Fibroblast of lung (primary cell): ENCODE measurements around the gene LMAN2.

Source experiments
- EZH2 ChIP-seq: IDR thresholded peaks from 2 replicates; pipeline ENCODE4 v1.5.1; 2012; ENCODE audit warnings: low read length, control low read depth, mild to moderate bottlenecking; ENCODE audit errors: missing control alignments
- TF ChIP-seq, protein P1 (sequence below), 2 donors: IDR thresholded peaks in 1 of 2; conservative IDR thresholded peaks in 1 of 2; 1 replicate in 1 of 2; 2 replicates in 1 of 2; pipeline ENCODE4 v1.5.1; 2011 to 2012; ENCODE audit warnings: low read length in 2 of 2, control low read depth in 1 of 2, inconsistent platforms in 1 of 2, low read depth in 1 of 2, mild to moderate bottlenecking in 1 of 2

DNA sequence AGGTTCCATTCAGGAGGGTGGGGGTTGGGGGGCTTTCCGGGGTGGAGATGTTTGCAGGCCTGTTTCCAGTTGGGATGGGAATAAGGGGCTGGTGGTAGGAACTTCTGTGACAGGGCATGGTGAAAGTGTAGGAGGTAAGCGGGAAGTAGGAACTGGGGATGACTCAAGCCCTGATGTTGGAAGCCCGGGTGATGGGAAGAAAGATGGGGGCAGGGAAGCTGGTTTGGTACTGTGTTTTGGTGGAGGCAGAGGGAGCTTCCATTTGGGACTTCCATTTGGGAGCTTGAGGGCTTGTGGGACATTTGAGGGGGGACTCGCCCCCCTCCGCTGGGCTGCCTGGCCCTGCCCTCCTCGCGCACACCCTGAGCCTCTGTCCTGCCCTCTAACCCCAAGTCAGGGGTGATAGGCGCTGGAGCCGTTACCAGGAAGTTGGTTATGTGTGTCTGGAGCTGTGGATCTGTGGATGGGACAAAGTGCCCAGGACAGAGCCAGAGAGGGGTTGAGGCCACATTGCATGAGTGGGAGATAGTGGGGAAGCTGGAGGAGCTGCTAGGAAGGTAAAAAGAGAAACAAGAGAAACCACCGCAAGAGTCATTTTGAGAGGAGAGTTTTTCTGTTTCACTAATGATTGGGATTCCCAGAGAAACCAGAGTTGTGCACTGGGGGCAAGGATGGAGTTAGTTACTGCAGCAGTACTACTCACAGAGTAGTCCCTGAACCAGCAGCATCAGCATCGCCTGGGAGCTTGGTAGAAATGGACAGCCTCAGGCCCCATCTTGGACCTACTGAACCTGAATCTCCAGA, 12.9 kb upstream of the LMAN2 start:
- TF ChIP-seq EZH2 = no peak
- TF ChIP-seq, protein P1, sequence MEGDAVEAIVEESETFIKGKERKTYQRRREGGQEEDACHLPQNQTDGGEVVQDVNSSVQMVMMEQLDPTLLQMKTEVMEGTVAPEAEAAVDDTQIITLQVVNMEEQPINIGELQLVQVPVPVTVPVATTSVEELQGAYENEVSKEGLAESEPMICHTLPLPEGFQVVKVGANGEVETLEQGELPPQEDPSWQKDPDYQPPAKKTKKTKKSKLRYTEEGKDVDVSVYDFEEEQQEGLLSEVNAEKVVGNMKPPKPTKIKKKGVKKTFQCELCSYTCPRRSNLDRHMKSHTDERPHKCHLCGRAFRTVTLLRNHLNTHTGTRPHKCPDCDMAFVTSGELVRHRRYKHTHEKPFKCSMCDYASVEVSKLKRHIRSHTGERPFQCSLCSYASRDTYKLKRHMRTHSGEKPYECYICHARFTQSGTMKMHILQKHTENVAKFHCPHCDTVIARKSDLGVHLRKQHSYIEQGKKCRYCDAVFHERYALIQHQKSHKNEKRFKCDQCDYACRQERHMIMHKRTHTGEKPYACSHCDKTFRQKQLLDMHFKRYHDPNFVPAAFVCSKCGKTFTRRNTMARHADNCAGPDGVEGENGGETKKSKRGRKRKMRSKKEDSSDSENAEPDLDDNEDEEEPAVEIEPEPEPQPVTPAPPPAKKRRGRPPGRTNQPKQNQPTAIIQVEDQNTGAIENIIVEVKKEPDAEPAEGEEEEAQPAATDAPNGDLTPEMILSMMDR (conservative IDR thresholded peaks at IDR 0.05 in 1 of 2, IDR thresholded peaks at IDR 0.05 in 1 of 2; ENCODE audit: low read depth in 1 of 2, low read length in 2 of 2) = no peak
